GM18520 (cell line): ENCODE results near the gene TBC1D19.

ENCODE experiments used
- ATAC-seq: cut with Tn5 transposase; IDR thresholded peaks from one replicate; pipeline ENCODE4 v1.9.1; 2021; ENCODE audit not compliant: unreplicated experiment

The TBC1D19 gene

DNA sequence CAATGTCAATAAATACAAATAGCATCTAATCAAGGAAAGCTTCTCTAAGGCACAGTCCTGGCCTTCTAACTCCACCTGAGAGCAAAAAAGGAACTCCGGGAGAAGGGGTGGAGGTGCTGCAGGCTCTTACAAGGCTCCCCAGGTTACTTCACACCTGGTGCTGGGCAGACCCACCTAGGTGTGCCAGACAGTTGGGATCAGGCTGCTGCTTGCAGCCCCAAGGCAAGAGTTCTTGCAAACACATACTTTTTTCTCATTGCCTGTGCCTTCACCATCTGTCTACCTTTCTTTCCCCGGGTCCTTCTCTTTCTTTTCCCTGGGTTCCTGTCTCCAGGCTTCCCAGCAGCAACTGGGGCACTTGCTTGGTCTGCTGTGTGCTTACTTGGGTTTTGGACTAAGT lies 195.3 kb downstream of the TBC1D19 start:
- no peak for ATAC-seq

DNA sequence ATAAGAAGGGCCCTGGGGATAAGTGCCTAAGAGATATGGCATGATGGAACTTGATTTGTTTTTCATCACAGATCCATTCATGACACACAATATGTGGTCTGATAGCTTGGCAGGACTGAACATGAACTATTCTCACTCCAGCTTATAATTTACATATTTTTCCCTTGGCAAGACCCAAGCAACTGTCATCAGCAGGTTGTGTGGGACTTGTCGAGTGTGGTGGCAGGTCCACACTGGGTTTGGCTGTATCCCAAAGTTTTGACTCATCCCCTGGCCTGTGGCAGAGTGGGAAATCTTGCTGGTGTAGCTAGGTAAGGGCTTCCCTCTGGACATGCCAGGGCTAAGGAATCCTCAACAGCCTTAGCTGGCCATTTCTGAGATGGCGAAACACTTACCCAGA lies 195.8 kb downstream of the TBC1D19 start:
- ATAC-seq: no peak

DNA sequence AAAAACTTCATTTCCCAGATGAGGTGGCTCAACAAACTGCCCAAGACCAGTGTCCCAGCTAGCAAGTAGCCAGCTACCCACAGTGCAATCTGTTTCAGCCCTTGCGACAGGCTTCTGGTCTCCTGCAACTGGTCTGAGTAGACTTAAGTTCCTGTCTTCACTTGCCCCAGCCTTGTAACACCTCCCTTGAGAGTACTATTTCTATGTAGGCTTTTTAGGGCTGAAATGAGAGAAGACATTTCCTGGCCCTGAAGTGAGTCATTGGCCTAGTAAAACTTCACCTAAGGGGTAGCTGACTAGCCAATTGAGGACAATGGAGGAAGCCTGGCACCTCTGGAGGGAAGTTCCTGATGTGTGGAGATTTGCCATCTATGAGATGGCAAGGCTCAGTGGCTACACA lies 196.7 kb downstream of the TBC1D19 start:
- ATAC-seq: peak; percentile 86

DNA sequence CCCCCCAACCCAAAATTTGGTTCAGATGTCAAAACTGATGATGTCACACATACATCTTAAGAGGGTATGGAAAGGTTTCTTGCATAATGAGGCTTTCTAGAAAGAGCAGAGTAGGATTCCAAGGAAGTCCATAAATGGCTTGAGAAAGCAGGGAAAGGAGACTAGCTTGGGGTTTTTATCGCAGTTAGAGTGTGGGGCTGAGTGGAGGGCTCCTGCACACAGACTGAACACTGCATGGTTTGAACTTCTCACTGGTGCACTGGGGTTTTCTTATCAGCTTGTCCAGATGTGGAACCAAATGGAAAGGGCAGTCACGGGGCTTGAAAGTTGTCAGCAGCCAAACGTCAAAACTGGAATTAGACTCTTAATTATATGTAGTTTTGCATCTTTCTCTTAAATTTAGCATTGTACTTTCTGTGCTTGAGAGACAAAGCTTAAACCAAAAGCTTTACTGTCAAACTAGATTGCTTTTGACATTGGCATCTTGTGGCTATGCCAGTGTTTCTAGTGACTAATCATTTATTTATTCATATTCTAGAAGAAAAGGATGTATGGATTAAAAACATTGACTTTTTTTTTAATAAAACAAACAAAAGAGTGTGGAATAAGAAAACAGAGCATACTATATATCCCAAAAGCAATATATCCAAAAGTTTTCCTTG lies 198.4 kb downstream of the TBC1D19 start:
- no peak for ATAC-seq

DNA sequence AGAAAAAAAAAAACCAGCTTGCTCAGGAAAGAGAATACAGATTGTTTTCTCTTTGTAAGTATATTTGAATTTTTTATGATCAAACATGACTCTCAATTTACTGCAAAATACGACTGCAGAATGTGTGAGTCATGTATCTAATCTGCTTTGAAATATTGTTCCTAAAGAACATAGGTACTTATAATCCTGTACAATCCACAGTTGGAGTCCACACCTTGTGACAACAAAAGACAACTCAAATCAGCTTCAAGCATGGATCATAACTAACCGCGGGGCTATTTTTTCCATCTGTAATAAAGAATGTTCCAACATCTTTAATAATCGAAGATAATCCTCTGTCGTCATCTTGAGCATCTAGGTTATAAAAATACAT lies 198.9 kb downstream of the TBC1D19 start:
- ATAC-seq: no peak

DNA sequence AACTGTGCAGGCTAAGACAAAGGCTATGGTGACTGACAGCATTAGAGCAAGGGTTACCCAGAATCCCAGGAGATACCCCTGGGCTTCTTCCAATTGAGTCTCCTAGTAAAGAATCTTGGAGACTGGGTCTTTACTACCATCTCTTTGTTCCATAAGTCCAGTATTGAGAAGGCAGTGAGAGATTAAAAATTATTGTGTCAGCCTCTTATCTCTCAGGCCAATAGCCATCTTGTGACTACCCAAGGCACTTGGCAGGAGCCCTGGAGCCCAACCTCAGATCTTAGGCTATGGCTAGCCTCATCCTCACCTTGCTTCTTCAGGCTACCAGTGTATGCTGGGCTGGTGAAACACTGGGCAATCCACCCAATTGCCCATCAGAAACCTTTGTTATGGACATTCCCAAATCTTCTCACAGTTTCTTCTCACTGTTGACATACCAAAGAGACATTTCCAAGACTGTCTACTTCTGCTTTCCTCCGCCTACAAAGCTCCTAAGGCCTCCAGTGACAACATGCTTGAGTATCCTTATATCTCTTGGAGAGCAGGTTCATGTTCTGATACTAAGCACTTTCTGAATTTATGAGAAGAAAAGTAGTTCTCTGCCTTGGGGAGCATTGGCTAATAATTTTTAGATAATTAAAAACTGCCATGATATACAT lies 200.5 kb downstream of the TBC1D19 start:
- ATAC-seq: no peak

DNA sequence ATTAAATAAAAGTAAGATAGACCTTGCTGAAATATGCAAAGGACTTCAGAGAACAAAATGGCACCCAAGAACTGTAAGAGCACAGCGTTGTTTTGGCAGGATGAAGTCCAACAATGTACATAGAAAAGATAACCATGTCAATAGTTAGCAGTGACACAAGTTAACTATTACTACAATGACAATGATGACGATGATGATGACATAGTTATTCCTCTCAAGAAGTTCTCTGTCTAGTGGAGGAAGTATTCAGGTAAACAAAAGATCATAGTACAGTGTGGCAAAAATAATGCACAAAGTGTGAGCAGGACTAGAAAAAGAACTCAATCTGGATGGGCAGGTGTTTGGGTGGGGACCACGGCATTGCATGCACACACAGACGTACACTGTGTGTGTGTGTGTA lies 201.4 kb downstream of the TBC1D19 start:
- no peak for ATAC-seq

DNA sequence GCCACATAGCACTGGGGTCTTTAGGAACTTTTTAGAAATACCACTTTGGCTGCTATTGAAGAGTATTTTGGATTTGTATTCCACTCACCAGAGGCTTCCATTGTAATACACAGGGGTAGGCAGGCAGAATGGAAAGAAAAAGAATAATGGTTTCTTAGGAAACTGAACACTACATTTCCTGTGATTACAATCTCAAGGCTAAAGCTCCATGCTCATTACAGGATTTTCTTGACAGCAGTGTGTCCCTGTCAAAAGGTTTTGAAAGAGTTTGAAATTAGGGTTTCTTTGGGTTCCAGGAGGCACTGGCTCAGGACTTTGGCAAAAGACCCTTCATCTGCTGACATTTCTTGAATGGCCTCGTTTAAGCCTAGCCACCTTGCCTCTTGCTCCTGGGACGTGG lies 201.9 kb downstream of the TBC1D19 start:
- no peak for ATAC-seq

DNA sequence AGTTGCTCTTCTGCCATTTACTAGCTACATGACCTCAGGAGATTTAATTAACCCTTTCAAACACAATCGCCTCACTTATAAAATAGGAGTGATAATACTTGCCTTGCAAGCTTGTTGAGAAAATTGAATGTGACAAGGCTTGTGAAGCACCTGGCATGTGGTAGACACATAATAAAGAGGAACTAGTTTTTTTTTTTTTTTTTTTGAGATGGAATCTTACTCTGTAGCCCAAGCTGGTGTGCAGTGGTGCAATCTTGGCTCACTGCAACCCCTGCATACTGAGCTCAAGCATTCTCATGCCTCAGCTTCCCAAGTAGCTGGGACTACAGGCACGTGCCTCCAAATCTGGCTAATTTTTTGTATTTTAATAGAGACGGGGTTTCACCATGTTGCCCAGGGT lies 203.0 kb downstream of the TBC1D19 start:
- ATAC-seq: no peak

DNA sequence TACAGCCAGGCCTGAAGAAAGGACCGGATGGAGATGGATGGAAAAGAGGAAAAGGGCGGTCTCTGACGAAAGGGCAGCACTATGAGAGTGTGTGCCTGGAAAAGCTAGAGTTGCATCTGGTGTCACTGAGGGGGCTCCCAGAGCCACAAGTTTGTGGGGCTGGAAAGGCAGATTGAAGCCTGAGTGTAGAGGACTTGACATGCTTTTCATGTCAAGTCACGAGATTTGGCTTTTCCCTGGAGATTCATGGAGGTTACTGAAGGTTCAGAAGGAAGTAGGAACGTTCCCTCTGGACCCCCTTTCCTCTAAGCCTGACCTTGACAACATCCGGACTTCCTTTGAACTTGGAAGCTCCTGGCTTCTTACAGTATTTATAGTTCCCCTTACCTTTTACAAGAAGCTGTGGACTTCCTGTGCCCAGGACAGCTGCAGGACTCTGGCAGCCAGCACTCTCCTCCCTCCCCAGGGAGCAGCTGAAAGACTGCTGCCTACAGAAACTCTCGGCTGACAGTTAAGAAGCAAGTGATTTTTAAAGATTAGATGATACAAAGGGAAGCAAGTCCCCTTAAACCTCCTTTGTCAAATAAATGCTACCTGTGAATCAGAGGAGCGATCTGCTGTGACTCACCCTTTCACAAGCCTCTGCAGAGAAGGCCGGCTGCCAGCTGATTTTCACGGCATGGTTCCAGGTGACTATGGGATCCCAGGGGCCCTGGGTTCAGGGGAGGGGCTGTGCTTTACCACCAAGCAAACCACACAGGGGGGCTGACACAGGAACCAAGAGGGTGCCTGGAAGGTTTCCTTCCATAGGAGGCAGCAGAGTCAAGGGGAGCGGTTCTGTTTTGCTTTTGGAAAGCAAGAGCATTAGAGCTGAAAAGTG lies 203.8 kb downstream of the TBC1D19 start:
- ATAC-seq: no peak

DNA sequence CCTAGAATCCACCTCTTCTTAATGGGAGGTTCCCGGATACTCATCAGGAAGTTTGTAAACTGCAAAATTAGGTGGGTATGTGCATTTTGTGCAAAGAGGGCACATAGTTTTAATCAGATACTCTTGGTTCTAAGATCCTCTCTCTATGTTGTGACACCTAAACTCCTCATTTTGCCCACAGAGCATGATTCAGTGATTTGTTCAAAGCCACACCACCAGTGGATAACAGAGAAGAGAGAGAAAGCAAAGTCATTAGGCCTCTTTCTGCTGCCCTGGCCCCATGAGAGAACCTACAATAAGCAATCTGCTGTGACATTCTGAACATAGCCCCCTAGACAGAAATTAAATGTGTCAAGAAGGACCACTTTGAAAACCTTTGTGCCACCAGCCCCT lies 204.5 kb downstream of the TBC1D19 start:
- ATAC-seq: no peak

DNA sequence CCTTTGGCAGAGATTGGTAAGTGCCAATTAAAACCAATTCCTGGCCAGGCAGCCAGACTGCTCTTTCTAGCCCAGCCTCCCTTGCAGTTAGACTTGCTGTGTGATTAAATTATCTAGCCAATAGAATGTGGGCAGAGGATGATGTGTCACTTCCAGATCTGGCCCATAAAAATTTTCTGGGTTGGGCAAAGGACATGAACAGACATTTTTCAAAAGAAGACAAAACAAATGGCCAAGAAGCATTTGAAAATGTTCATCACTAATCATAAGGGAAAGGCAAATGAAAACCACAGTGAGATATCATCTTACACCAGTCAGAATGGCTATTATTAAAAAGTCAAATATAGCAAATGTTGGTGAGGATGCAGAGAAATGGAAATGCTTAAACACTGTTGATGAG lies 205.3 kb downstream of the TBC1D19 start:
- ATAC-seq: no peak

DNA sequence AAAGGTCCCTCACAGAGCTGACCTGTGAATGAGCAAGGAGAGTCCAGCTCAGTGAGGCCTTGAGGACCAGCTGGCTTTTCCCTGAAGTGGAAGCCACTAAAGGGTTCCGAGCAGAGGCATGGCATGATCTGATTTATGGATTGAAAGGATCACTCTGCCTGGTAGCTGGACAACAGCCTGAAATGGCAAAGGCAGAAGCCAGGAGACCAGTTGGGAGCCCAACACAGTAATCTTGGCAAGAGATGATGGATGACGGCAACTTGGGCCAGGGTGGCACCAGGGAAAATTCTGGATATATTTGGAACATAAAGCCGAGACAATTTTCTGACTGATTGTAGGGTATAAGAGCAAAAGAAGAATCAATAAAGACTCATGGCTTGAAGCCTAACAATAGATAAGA lies 207.5 kb downstream of the TBC1D19 start:
- no peak for ATAC-seq

DNA sequence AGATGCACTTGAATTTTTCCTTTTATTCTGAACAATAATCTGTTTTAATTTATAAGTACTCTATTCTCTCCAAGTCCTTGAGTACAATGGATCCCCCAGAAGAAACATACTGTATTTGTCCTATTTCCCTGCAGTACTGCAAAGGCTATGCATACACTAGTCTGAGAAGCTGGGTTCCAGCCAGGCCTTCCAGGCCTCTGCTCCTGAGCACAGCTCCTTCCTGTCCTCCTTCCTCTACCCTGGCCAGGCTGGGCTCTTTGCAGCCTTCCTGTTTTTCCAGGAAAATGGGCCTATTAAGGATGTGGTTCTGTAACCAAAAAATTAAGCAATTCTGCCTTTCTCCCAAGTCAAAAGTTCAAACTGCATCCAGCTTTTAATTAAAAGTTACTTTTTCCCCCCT lies 208.8 kb downstream of the TBC1D19 start:
- no peak for ATAC-seq

DNA sequence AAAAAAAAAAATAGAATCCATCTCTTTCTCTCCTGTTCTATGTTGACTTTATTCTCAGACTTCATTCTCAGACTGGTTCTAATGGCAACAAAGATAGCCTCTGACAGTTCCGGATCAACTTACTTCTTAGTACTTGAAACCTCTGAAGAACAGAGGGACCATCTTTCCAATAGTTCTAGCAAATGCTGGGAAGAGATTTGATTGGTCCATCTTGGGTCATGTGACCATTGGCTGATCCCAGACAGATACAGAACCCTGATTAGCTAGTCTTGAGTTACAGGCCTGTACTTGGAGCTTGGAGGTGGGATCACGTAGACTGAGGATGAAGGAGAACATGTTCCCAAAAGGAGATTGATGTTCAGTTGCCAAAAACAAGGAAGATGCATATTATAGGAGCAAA lies 209.9 kb downstream of the TBC1D19 start:
- no peak for ATAC-seq

DNA sequence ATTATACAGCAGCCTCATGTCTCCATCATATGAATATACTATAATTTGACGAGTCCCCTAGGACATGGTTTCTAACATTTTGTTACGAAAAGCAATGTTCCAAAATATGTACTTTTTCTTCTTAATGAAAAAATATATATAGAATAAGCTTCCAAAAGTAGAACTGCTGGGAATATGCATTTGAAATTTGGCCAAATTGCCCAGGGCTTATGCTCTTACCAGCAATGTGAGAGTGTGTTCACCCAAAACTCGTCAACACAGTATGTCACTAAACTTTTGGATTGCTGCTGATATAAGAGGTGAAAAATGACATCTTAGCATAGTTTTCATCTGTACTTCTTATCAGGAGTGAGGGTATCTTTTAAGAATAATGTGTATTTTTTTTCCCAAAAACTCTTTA lies 212.2 kb downstream of the TBC1D19 start:
- no peak for ATAC-seq

DNA sequence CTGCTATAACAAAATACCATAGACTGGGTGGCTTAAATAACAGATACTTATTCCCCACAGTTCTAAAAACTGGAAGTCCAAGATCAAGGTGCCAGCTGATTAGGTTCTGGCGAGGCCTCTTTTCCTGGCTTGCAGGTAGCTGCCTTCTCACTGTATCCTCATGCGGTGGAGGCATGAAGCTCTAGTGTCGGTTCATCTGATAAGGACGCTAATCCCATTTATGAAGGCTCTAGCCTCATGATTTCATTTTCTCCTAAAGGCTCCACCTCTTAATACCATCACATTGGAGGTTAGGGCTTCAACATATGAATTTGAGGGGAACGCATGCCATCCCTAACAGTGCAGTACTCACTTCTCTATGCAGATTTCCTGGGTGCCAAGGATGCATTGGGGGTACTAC lies 218.9 kb downstream of the TBC1D19 start:
- ATAC-seq: no peak

DNA sequence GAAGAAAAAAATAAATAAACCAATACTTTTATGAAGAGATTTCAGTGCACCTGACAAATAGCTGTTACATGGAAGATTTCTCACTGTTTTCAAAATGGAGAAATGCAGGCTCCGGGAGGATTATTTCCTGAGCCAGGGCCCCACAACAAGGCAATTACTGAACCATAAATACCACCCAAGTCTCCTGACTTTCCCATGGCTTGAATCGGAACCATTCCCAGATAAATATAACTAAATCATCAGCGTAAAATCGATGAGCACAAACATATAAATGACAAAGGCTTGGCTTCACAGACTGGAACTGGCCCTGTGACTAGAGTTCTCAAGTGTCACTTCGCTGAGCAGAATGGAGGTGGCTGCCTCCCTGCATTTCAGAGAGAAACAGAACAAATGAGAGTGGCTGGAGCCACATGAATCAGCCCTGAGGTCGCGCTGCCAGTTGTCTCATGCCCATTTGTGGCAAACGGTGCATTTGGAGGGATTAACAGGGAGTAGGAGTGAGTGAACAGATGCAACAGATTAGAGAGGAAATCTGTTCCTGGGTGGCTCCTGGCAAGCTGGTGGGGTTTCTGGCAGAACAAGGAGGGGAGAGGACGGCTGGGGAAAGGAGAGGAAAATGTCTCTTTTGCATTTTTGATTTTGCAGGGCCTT lies 219.5 kb downstream of the TBC1D19 start:
- no peak for ATAC-seq

DNA sequence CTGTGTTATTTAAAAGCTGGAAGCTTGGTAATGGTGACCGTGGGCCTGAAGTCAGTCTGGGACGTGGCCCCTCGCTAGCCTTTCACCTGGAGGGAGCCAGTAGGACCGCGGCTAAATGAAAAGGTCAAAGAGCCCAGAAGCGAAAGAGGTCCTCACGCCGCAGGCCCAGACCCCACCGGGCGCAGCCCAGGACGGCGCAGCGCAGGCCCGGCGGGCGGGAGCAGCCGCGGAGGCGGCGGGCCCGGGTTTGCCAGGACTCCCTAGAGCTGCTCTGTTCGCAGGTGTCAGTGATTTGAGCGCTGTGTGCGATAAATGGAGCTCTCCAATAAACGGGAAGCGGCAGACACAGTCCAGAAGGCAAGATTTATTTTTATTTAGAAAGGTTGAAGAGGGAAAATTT lies 220.6 kb downstream of the TBC1D19 start:
- ATAC-seq: no peak

DNA sequence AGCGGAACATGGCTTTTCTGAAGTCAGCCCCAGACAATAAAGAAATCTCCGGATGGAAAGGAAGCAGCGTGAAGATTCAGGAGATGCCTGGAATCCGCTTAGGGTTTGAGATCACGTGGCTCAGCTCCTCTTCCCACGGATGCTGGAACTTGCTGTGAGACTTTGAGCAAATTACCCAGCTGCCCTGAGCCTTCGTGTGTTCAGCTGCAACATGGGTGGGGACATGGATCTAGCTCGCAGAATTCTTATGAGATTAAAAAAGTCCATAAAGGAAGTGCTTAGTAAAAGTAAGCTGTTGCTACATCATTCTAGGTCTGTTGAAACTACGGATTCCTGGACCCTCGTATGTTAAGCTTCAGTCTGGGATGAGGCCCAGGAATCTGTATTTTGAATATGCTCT lies 221.0 kb downstream of the TBC1D19 start:
- no peak for ATAC-seq
